Stimulated activated CD8-positive, alpha-beta memory T cell treated with anti-CD3 and anti-CD28 coated beads, Interleukin-12 subunit alpha, Interleukin-12 subunit beta, amount 100 ng/mL, for 24 hours (primary cell): ENCODE measurements around the gene PCDHGA3.
"Not testable (repeated sequence)": the region's sequence is repeated elsewhere in the genome, so short reads cannot be mapped to it uniquely, and the experiment has no call there.

Experiments used
- DNase-seq: peaks from one replicate; pipeline ENCODE4 v3.0.0-alpha.2; 2020; ENCODE audit errors: extremely low read depth

Gene PCDHGA3

GRCh38 chr5:141346017-141346416 is 2.4 kb downstream of the PCDHGA3 start:
- not testable (repeated sequence) for DNase-seq

GRCh38 chr5:141349917-141350619 is 6.4 kb downstream of the PCDHGA3 start, which contains the start of gene PCDHGB1:
Gene PCDHGB1, plus strand, starts transcription at chr5:141350099. Its CDS starts 162 bp downstream, at chr5:141350261.
- DNase-seq: no peak

- DNase-seq: no peak
Measured at GRCh38 chr5:141351591-141351990, 8.0 kb downstream of the PCDHGA3 start.

- DNase-seq: no peak
Measured at GRCh38 chr5:141354900-141355469, 11.4 kb downstream of the PCDHGA3 start, which contains the start of gene PCDHGA4. Gene PCDHGA4, plus strand, starts transcription at chr5:141355021. Its CDS starts 87 bp downstream, at chr5:141355108.

GRCh38 chr5:141355641-141356040 is 12.0 kb downstream of the PCDHGA3 start:
- no peak for DNase-seq

- DNase-seq: no peak
Measured at GRCh38 chr5:141356133-141356532, 12.5 kb downstream of the PCDHGA3 start.

- DNase-seq: no peak
Measured at GRCh38 chr5:141356950-141357349, 13.3 kb downstream of the PCDHGA3 start.

- no peak for DNase-seq
Measured at GRCh38 chr5:141359790-141360426, 16.3 kb downstream of the PCDHGA3 start, which contains the start of gene PCDHGB2. Gene PCDHGB2, plus strand, starts transcription at chr5:141359994. Its CDS starts 142 bp downstream, at chr5:141360136.

- no peak for DNase-seq
Measured at GRCh38 chr5:141360685-141361084, 17.1 kb downstream of the PCDHGA3 start.

GRCh38 chr5:141362719-141363118 is 19.1 kb downstream of the PCDHGA3 start:
- DNase-seq: no peak

GRCh38 chr5:141363952-141364660 is 20.5 kb downstream of the PCDHGA3 start, which contains the start of gene PCDHGA5:
Gene PCDHGA5, plus strand, starts transcription at chr5:141364162. Its CDS starts 169 bp downstream, at chr5:141364331.
- DNase-seq: no peak

GRCh38 chr5:141366016-141366896 is 22.6 kb downstream of the PCDHGA3 start:
- no peak for DNase-seq

GRCh38 chr5:141369994-141370848 is 26.6 kb downstream of the PCDHGA3 start, which contains the start of gene PCDHGB3:
Gene PCDHGB3, plus strand, starts transcription at chr5:141370242. Its CDS starts 153 bp downstream, at chr5:141370395.
- no peak for DNase-seq

- DNase-seq: no peak
Measured at GRCh38 chr5:141371572-141372475, 28.2 kb downstream of the PCDHGA3 start.

GRCh38 chr5:141373673-141374317 is 30.2 kb downstream of the PCDHGA3 start, which contains the start of gene PCDHGA6:
Gene PCDHGA6, plus strand, starts transcription at chr5:141373891. Its CDS starts 193 bp downstream, at chr5:141374084.
- DNase-seq: no peak

- no peak for DNase-seq
Measured at GRCh38 chr5:141374627-141375026, 31.0 kb downstream of the PCDHGA3 start.

- DNase-seq: not testable (repeated sequence)
Measured at GRCh38 chr5:141375444-141376155, 32.0 kb downstream of the PCDHGA3 start.
